Activated CD4-positive, alpha-beta T cell treated with anti-CD3 and anti-CD28 coated beads, Interleukin-10, Interleukin-2, amounts not matched to agents 100 ng/mL and 50 ng/mL, durations not matched to agents 16 hours and 8 hours (primary cell): ENCODE results near the gene PRTG.
"Not testable (repeated sequence)": the region's sequence is repeated elsewhere in the genome, so short reads cannot be mapped to it uniquely, and the experiment has no call there.

Experiments
- DNase-seq: peaks from one replicate; pipeline ENCODE4 v3.0.0-alpha.2; 2020

Gene PRTG

GRCh38 chr15:55698653-55699052 is 44.3 kb downstream of the PRTG start:
- DNase-seq, result no peak

- DNase-seq, result no peak
Observed at GRCh38 chr15:55696221-55696620, 46.7 kb downstream of the PRTG start.

- DNase-seq, result no peak
Observed at GRCh38 chr15:55695432-55695831, 47.5 kb downstream of the PRTG start.

- peak; percentile 47 for DNase-seq
Observed at GRCh38 chr15:55694652-55695150, 48.3 kb downstream of the PRTG start.

GRCh38 chr15:55693116-55693515 is 49.8 kb downstream of the PRTG start:
- not testable (repeated sequence) for DNase-seq

GRCh38 chr15:55687792-55688191 is 55.2 kb downstream of the PRTG start:
- DNase-seq, result no peak

GRCh38 chr15:55685286-55685685 is 57.7 kb downstream of the PRTG start:
- DNase-seq, result peak; percentile 14

GRCh38 chr15:55683376-55683775 is 59.6 kb downstream of the PRTG start:
- DNase-seq, result no peak

GRCh38 chr15:55681631-55682030 is 61.3 kb downstream of the PRTG start:
- DNase-seq, result peak; percentile 31

- no peak for DNase-seq
Observed at GRCh38 chr15:55676507-55676906, 66.4 kb downstream of the PRTG start.

GRCh38 chr15:55673287-55673686 is 69.7 kb downstream of the PRTG start:
- DNase-seq, result no peak

GRCh38 chr15:55669270-55669669 is 73.7 kb downstream of the PRTG start:
- no peak for DNase-seq

GRCh38 chr15:55665605-55666227 is 77.2 kb downstream of the PRTG start:
- no peak for DNase-seq

GRCh38 chr15:55661428-55661827 is 81.5 kb downstream of the PRTG start:
- DNase-seq, result peak; percentile 38

GRCh38 chr15:55660153-55660552 is 82.8 kb downstream of the PRTG start:
- no peak for DNase-seq

- no peak for DNase-seq
Observed at GRCh38 chr15:55659481-55659880, 83.5 kb downstream of the PRTG start.

- DNase-seq, result no peak
Observed at GRCh38 chr15:55658886-55659285, 84.1 kb downstream of the PRTG start.

GRCh38 chr15:55654561-55655031 is 88.4 kb downstream of the PRTG start:
- DNase-seq, result no peak

GRCh38 chr15:55652909-55653495 is 90.0 kb downstream of the PRTG start:
- no peak for DNase-seq

- DNase-seq, result no peak
Observed at GRCh38 chr15:55652359-55652758, 90.6 kb downstream of the PRTG start.

- no peak for DNase-seq
Observed at GRCh38 chr15:55649058-55649423, 93.9 kb downstream of the PRTG start.

GRCh38 chr15:55638764-55639163 is 104.2 kb downstream of the PRTG start:
- no peak for DNase-seq

- DNase-seq, result no peak
Observed at GRCh38 chr15:55637086-55637485, 105.9 kb downstream of the PRTG start.

- DNase-seq, result no peak
Observed at GRCh38 chr15:55633731-55634130, 109.2 kb downstream of the PRTG start.

GRCh38 chr15:55632434-55632833 is 110.5 kb downstream of the PRTG start:
- no peak for DNase-seq
